ENCODE data around the gene MYO10.

GRCh38 chr5:16642867-16643266, 293.2 kb downstream of the MYO10 start:
- TF ChIP-seq POLR2A (IDR thresholded peaks at IDR 0.05), result no peak
- TF ChIP-seq, protein P1, sequence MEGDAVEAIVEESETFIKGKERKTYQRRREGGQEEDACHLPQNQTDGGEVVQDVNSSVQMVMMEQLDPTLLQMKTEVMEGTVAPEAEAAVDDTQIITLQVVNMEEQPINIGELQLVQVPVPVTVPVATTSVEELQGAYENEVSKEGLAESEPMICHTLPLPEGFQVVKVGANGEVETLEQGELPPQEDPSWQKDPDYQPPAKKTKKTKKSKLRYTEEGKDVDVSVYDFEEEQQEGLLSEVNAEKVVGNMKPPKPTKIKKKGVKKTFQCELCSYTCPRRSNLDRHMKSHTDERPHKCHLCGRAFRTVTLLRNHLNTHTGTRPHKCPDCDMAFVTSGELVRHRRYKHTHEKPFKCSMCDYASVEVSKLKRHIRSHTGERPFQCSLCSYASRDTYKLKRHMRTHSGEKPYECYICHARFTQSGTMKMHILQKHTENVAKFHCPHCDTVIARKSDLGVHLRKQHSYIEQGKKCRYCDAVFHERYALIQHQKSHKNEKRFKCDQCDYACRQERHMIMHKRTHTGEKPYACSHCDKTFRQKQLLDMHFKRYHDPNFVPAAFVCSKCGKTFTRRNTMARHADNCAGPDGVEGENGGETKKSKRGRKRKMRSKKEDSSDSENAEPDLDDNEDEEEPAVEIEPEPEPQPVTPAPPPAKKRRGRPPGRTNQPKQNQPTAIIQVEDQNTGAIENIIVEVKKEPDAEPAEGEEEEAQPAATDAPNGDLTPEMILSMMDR (IDR thresholded peaks at IDR 0.05), result no peak

All from Peyer's patch (tissue), 4 donors.